DND-41 (cell line): Measurements from ENCODE around the gene ZBED4.

ENCODE experiments used
- ATAC-seq: fragments of 200-7000 bp; cut with Tn5 transposase; 3 replicates; pipeline ENCODE4 v1.9.1; 2021; ENCODE audit warnings: low read depth; ENCODE audit not compliant: insufficient read depth
- DNase-seq: peaks from one replicate; pipeline ENCODE4 v3.0.0-alpha.2; 2020
- H2AFZ ChIP-seq: 2 replicates; pipeline ENCODE4 v1.6.0; 2012; ENCODE audit warnings: low read depth, low read length
- H3K27ac ChIP-seq: 2 replicates; pipeline ENCODE4 v1.5.1; 2012; ENCODE audit warnings: low read length, inconsistent platforms
- H3K27me3 ChIP-seq: fragments of 200-600 bp; sonication (generic); 2 replicates; pipeline ENCODE4 v1.6.0; 2012; ENCODE audit warnings: low read length, mild to moderate bottlenecking, inconsistent platforms; ENCODE audit not compliant: insufficient read depth, poor library complexity
- H3K36me3 ChIP-seq: 2 replicates; pipeline ENCODE4 v1.5.1; 2012; ENCODE audit warnings: low read length, inconsistent platforms; ENCODE audit not compliant: insufficient read depth
- H3K4me1 ChIP-seq: 2 replicates; pipeline ENCODE4 v1.5.1; 2012; ENCODE audit warnings: mild to moderate bottlenecking, low read length; ENCODE audit not compliant: insufficient read depth
- H3K4me2 ChIP-seq: 2 replicates; pipeline ENCODE4 v1.6.0; 2012; ENCODE audit warnings: mild to moderate bottlenecking, moderate library complexity, low read length, inconsistent platforms; ENCODE audit not compliant: insufficient read depth
- H3K4me3 ChIP-seq, 2 experiments: fragments of 200-600 bp in 1 of 2; shearing (Covaris generic) in 1 of 2; 2 replicates each; pipeline ENCODE4 v1.5.1; 2012 to 2016; ENCODE audit warnings: inconsistent platforms in 2 of 2, low read length in 2 of 2, mild to moderate bottlenecking in 2 of 2, low read depth in 1 of 2, moderate library complexity in 1 of 2
- H3K79me2 ChIP-seq: 2 replicates; pipeline ENCODE4 v1.6.0; 2012; ENCODE audit warnings: low read length, inconsistent platforms; ENCODE audit not compliant: insufficient read depth
- H3K9ac ChIP-seq: 2 replicates; pipeline ENCODE4 v1.6.0; 2012; ENCODE audit warnings: low read depth, mild to moderate bottlenecking, inconsistent platforms, low read length, moderate library complexity
- H3K9me3 ChIP-seq: 2 replicates; pipeline ENCODE4 v1.5.1; 2012; ENCODE audit warnings: low read length, moderate library complexity, mild to moderate bottlenecking, inconsistent platforms; ENCODE audit not compliant: insufficient read depth, severe bottlenecking
- H4K20me1 ChIP-seq: 2 replicates; pipeline ENCODE4 v1.6.0; 2012; ENCODE audit warnings: low read length; ENCODE audit not compliant: insufficient read depth
- CTCF ChIP-seq: IDR thresholded peaks from 2 replicates; pipeline ENCODE4 v1.5.1; 2012; ENCODE audit warnings: borderline replicate concordance, low read length, moderate library complexity, mild to moderate bottlenecking; ENCODE audit not compliant: poor library complexity, severe bottlenecking; ENCODE audit errors: extremely low read depth
- EZH2 ChIP-seq: IDR thresholded peaks from 3 replicates; pipeline ENCODE4 v1.6.1; 2012; ENCODE audit warnings: borderline replicate concordance, low read depth, mild to moderate bottlenecking, moderate library complexity, low read length, inconsistent platforms; ENCODE audit not compliant: severe bottlenecking

The ZBED4 gene

DNA sequence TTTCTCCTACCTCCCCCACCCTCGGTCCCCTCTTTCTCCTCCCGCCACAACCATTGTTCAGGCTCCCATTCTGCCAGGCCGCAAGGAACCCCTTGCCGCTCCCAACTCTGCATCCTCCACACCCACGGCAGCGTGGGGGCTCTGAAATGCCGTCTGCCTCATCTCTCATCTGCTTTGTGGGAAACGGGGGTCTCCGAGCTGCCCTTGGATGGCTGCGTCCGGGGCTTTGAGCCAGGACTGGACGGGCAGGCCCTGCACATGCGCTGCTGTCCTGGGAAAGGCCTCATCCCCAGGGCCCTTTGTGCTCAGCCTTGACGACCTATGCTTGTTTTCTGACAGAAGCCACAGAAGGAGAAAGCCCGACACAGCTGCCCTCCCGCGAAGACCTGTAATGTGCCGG, 73.3 kb downstream of the ZBED4 start:
- TF ChIP-seq EZH2: no peak
- no peak for TF ChIP-seq CTCF
- Histone ChIP-seq H3K9me3 (no peaks in the 10 kb centered on the region), H3K4me3 (no peak overlapping the region), H4K20me1 (peaks cover 9% of the 10 kb centered on the region; the same call in 1 of the 2 replicates), H3K4me2 (no peak overlapping the region), H3K27ac (no peak overlapping the region), H3K79me2 (no peaks in the 10 kb centered on the region), H3K27me3 (no peaks in the 10 kb centered on the region), H3K4me1 (peaks cover 23% of the 10 kb centered on the region), H3K36me3 (no peaks in the 10 kb centered on the region), H3K9ac (no peak overlapping the region), H2AFZ (no peak overlapping the region)
- ATAC-seq: no peak
- DNase-seq: no peak

DNA sequence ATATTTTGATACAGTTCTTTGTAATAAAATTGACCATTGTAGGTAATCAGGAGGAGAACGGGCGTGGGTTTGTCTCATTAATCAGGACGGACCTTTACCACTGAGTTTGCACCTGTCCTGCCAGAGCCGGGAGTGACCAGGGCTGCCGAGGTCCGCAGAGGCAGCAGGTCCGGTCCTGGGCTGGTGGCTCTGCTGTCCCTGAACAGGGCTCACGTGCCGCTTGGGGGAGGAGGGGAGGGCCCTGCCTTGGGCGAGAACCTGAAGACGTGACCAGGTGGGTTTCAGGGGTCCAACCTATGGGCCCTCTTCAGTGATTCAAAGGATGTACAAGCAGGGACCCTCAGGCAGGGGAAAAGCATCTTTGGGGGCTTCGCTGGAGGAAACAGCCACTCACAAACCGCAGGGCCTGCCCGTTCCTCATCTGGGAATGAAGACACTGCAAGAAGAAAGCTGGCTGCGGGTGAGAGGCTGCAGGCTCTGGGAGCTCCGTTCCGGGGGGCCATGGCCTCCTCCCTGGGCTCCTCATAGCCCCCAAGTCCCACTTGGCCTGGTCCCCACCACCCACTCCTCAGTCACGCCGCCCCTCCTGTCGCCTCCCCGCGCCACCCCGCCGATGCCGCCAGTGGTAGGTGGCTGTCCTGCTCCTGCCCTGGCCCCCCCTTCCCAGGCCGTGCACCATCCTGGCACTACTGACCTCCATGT, 74.0 kb downstream of the ZBED4 start:
- DNase-seq: no peak
- ATAC-seq: no peak
- Histone ChIP-seq H4K20me1 (peaks cover 9% of the 10 kb centered on the region; the same call in 1 of the 2 replicates), H3K36me3 (no peaks in the 10 kb centered on the region), H3K4me3 (no peak overlapping the region), H3K4me1 (peaks cover 23% of the 10 kb centered on the region), H3K4me2 (no peak overlapping the region), H3K9ac (no peak overlapping the region), H3K27ac (no peak overlapping the region), H2AFZ (no peak overlapping the region), H3K79me2 (no peaks in the 10 kb centered on the region), H3K9me3 (no peaks in the 10 kb centered on the region), H3K27me3 (no peaks in the 10 kb centered on the region)
- TF ChIP-seq CTCF (no peak), EZH2 (no peak)

- Histone ChIP-seq H3K4me3 (no peak overlapping the region), H4K20me1 (peaks cover 9% of the 10 kb centered on the region; the same call in 1 of the 2 replicates), H3K79me2 (no peaks in the 10 kb centered on the region), H2AFZ (no peak overlapping the region), H3K36me3 (no peaks in the 10 kb centered on the region), H3K9me3 (no peaks in the 10 kb centered on the region), H3K27me3 (no peaks in the 10 kb centered on the region), H3K9ac (no peak overlapping the region), H3K27ac (no peak overlapping the region), H3K4me2 (no peak overlapping the region), H3K4me1 (peaks cover 23% of the 10 kb centered on the region)
- ATAC-seq (no peak), DNase-seq (no peak)
- TF ChIP-seq EZH2 (no peak), CTCF (no peak)
Observed at GRCh38 chr22:49928185-49928495, 74.5 kb downstream of the ZBED4 start.
